ENCODE data around the gene MAP2.

DNA sequence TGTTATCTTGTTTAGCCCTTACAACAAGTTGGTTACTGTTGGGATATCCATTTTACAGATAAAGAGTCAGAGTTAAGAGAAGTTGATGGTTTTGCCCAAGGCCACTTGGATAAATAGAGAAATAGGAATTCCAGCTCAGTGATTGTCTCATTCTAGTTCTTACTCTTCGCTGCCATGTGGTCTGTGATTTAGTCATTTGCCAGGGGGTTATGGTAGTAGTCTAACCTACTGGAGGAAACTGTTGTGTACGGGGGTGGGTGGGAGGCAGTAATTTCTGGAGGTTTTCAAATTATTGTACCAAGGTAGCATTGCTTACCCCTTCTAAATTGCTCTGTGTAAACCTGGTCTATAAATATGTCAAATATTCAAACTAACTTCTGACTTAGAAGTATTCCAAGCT is 110.4 kb downstream of the MAP2 start:
- TF ChIP-seq, protein P1, sequence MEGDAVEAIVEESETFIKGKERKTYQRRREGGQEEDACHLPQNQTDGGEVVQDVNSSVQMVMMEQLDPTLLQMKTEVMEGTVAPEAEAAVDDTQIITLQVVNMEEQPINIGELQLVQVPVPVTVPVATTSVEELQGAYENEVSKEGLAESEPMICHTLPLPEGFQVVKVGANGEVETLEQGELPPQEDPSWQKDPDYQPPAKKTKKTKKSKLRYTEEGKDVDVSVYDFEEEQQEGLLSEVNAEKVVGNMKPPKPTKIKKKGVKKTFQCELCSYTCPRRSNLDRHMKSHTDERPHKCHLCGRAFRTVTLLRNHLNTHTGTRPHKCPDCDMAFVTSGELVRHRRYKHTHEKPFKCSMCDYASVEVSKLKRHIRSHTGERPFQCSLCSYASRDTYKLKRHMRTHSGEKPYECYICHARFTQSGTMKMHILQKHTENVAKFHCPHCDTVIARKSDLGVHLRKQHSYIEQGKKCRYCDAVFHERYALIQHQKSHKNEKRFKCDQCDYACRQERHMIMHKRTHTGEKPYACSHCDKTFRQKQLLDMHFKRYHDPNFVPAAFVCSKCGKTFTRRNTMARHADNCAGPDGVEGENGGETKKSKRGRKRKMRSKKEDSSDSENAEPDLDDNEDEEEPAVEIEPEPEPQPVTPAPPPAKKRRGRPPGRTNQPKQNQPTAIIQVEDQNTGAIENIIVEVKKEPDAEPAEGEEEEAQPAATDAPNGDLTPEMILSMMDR (IDR thresholded peaks at IDR 0.05 in 2 of 3, conservative IDR thresholded peaks at IDR 0.05 in 1 of 3; ENCODE audit: control insufficient read depth in 2 of 3, extremely low read depth in 1 of 3, insufficient read depth in 1 of 3, low read depth in 3 of 3, low read length in 3 of 3), result no peak
- TF ChIP-seq NFYB (IDR thresholded peaks at IDR 0.05; ENCODE audit: insufficient read depth, low read depth, low read length) (no peak), YBX1 (IDR thresholded peaks at IDR 0.05) (no peak)

Data from GM12878 (cell line).